ENCODE results near the gene NUP153. TPM values are rescaled to one million over a fixed set of nuclear protein-coding genes. Genes with fewer than 3 reads are reported as not detected.

Gene NUP153
- total RNA-seq, 1 experiment from 2014 or later = 99.3 TPM

DNA sequence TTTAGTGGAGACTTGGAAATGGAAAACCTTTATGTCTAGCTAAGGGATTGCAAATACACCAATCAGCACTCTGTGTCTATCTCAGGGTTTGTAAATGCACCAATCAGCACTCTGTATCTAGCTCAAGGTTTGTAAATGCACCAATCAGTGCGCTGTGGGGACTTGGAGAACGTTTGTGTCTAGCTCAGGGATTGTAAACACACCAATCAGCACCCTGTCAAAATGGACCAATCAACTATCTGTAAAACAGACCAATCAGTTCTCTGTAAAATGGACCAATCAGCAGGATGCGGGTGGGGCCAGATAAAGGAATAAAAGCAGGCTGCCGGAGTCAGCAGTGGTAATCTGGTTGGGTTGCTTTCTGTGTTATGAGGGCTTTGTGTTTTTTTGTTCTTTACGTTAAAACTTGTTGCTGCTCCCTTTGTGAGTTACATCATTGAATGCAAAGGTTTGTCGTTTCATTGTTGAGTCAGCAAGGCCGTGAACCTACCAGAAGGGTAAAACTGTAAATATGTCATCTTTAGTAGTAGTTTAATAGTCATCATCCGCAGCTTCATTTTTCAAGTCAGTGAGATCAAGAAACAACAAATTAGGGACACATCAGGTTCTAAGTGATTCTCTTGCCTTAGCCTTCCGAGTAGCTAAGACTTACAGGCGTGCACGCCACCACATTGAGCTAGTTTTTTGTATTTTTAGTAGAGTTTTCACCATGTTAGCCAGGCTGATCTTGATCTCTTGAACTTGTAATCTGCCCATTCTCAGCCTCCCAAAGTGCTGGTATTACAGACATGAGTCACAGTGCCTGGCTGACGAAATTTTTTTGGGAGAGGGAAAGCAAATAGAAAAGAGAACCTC lies 22.7 kb upstream of the NUP153 start:
- Mint-ChIP-seq H3K4me1 (peaks cover 7% of the 10 kb centered on the region in 2 experiments; a peak in 3 of 4 replicates), H3K4me3 (no peak overlapping the region), H3K36me3 (ENCODE audit: insufficient read depth in 1 of 3, low read depth in 3 of 3) (peaks cover 0 to 2% (median 0%) of the 10 kb centered on the region in 3 experiments; a peak in 2 of 7 replicates), H3K27ac (no peak overlapping the region), H3K27me3 (ENCODE audit: low read depth) (no peaks in the 10 kb centered on the region; the same call in 1 of the 2 replicates), H3K9me3 (peaks cover 2 to 7% of the 10 kb centered on the region in 2 experiments; a peak in 1 of 5 replicates)
- H3K23me2 ChIP-seq (ENCODE audit: insufficient read length, low read depth, low read length, poor library complexity, severe bottlenecking) = no peaks in the 10 kb centered on the region
- H2BK15ac ChIP-seq (ENCODE audit: low read depth, low read length) = no peak overlapping the region
- no peak overlapping the region for H2BK12ac ChIP-seq (ENCODE audit: insufficient read length, low read depth, low read length)
- WGBS (ENCODE audit: extremely low coverage, insufficient read length, low lambda C conversion rate) = no CpG with 5 or more reads among the region's 12 CpGs
- TF ChIP-seq, protein P1, sequence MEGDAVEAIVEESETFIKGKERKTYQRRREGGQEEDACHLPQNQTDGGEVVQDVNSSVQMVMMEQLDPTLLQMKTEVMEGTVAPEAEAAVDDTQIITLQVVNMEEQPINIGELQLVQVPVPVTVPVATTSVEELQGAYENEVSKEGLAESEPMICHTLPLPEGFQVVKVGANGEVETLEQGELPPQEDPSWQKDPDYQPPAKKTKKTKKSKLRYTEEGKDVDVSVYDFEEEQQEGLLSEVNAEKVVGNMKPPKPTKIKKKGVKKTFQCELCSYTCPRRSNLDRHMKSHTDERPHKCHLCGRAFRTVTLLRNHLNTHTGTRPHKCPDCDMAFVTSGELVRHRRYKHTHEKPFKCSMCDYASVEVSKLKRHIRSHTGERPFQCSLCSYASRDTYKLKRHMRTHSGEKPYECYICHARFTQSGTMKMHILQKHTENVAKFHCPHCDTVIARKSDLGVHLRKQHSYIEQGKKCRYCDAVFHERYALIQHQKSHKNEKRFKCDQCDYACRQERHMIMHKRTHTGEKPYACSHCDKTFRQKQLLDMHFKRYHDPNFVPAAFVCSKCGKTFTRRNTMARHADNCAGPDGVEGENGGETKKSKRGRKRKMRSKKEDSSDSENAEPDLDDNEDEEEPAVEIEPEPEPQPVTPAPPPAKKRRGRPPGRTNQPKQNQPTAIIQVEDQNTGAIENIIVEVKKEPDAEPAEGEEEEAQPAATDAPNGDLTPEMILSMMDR (conservative IDR thresholded peaks at IDR 0.05) = no peak
- H2BK120ac ChIP-seq (ENCODE audit: low read depth, low read length, poor library complexity, severe bottlenecking) = no peak overlapping the region
- no peak overlapping the region for H3K18ac ChIP-seq (ENCODE audit: insufficient read length, low read depth, low read length)
- no peak overlapping the region for H3K14ac ChIP-seq (ENCODE audit: insufficient read depth, low read length)
- no peak overlapping the region for H4K91ac ChIP-seq (ENCODE audit: insufficient read length, low read depth, low read length)
- H3K79me1 ChIP-seq (ENCODE audit: insufficient read depth, low read depth, low read length, poor library complexity, severe bottlenecking) = no peaks in the 10 kb centered on the region
- H3T11ph ChIP-seq (ENCODE audit: low read length) = no peak overlapping the region
- H3K4me2 ChIP-seq (ENCODE audit: insufficient read depth, insufficient read length, low read length) = no peak overlapping the region
- no peaks in the 10 kb centered on the region for H3K79me2 ChIP-seq (ENCODE audit: insufficient read depth, low read length)
- H3K56ac ChIP-seq (ENCODE audit: insufficient read length, low read depth, low read length) = no peak overlapping the region
- DNase-seq = no peak
- no peaks in the 10 kb centered on the region for H3K27me3 ChIP-seq (ENCODE audit: insufficient read depth, low read length)
- no peak overlapping the region for H3K23ac ChIP-seq (ENCODE audit: insufficient read length, low read depth, low read length)
- no peak overlapping the region for H2AFZ ChIP-seq (ENCODE audit: low read length)
- no peak overlapping the region for H2AK5ac ChIP-seq (ENCODE audit: insufficient read length, low read length)
- H4K5ac ChIP-seq (ENCODE audit: insufficient read length, low read depth, low read length) = no peak overlapping the region
- H2BK20ac ChIP-seq (ENCODE audit: low read depth, low read length, poor library complexity, severe bottlenecking) = no peak overlapping the region
- no peaks in the 10 kb centered on the region; the same call in 1 of the 2 replicates for H3K4me1 ChIP-seq (ENCODE audit: insufficient read depth, low read length)
- H3K9me3 ChIP-seq (ENCODE audit: control insufficient read depth, low read depth, low read length) = no peaks in the 10 kb centered on the region
- H3K9ac ChIP-seq (ENCODE audit: extremely low read depth, insufficient read length, low read length) = no peak overlapping the region
- H3K27ac ChIP-seq (ENCODE audit: insufficient read length, low read depth, low read length) = no peak overlapping the region
- H4K20me1 ChIP-seq (ENCODE audit: control insufficient read depth, insufficient read depth, insufficient read length) = no peaks in the 10 kb centered on the region
- no peak overlapping the region for H2BK5ac ChIP-seq (ENCODE audit: insufficient read length, low read length)
- H3K4ac ChIP-seq (ENCODE audit: low read depth, low read length) = no peak overlapping the region
- no peak overlapping the region for H4K8ac ChIP-seq (replicated peaks; ENCODE audit: insufficient read length, low read depth, low read length)

All from H9 (cell line).